Upper lobe of left lung (tissue), 4 donors: ENCODE data around the gene UBE2E3.

Experiments
- CTCF ChIP-seq, 6 experiments: fragments of 450-650 bp in 4 of 6; fragments of 200-600 bp in 2 of 6; sonication (generic) in 2 of 6; IDR thresholded peaks; one replicate each; pipeline ENCODE4 v1.5.1; 2016 to 2019; ENCODE audit warnings: antibody characterized with exemption in 6 of 6
- EP300 ChIP-seq, 4 donors: sonication (generic); formaldehyde crosslinking; IDR thresholded peaks; one replicate each; pipeline ENCODE4 v1.5.1; 2017; ENCODE audit warnings: antibody characterized with exemption in 4 of 4, control low read depth in 2 of 4

GRCh38 chr2:180933332-180933731 lies 47.1 kb upstream of the UBE2E3 start:
- no peak for TF ChIP-seq CTCF (IDR thresholded peaks at IDR 0.05)
- no peak for TF ChIP-seq EP300 (IDR thresholded peaks at IDR 0.05)
